HG03280 (cell line): ENCODE data around the gene FAM32A.

Experiments used
- ATAC-seq: cut with Tn5 transposase; IDR thresholded peaks from one replicate; pipeline ENCODE4 v1.9.1; 2021; ENCODE audit warnings: mild to moderate bottlenecking, moderate library complexity; ENCODE audit not compliant: unreplicated experiment

FAM32A gene

GRCh38 chr19:16200038-16201010 lies 15.1 kb downstream of the FAM32A start:
- no peak for ATAC-seq

- ATAC-seq = no peak
Measured at GRCh38 chr19:16201011-16201391, 15.8 kb downstream of the FAM32A start.

- no peak for ATAC-seq
Measured at GRCh38 chr19:16202320-16203255, 17.4 kb downstream of the FAM32A start.

- ATAC-seq = no peak
Measured at GRCh38 chr19:16203256-16204004, 18.2 kb downstream of the FAM32A start.

- ATAC-seq = no peak
Measured at GRCh38 chr19:16204005-16204294, 18.7 kb downstream of the FAM32A start.

GRCh38 chr19:16205205-16206045 lies 20.2 kb downstream of the FAM32A start:
- ATAC-seq = no peak

- no peak for ATAC-seq
Measured at GRCh38 chr19:16206046-16206605, 20.9 kb downstream of the FAM32A start.

- no peak for ATAC-seq
Measured at GRCh38 chr19:16206637-16207036, 21.4 kb downstream of the FAM32A start.

- ATAC-seq = no peak
Measured at GRCh38 chr19:16207063-16207462, 21.9 kb downstream of the FAM32A start.

GRCh38 chr19:16207490-16208025 lies 22.3 kb downstream of the FAM32A start:
- ATAC-seq = no peak

GRCh38 chr19:16208064-16208759 lies 23.0 kb downstream of the FAM32A start:
- no peak for ATAC-seq

- ATAC-seq = no peak
Measured at GRCh38 chr19:16208847-16209665, 23.8 kb downstream of the FAM32A start.

- no peak for ATAC-seq
Measured at GRCh38 chr19:16210168-16210567, 25.0 kb downstream of the FAM32A start.

GRCh38 chr19:16213076-16213475 lies 27.9 kb downstream of the FAM32A start:
- ATAC-seq = no peak

GRCh38 chr19:16216744-16217670 lies 31.8 kb downstream of the FAM32A start:
- ATAC-seq = no peak

- no peak for ATAC-seq
Measured at GRCh38 chr19:16217716-16218451, 32.7 kb downstream of the FAM32A start.
